SU-DHL-6 (cell line): ENCODE data around the gene RNF130.

Source experiments
- H2AFZ ChIP-seq: fragments of 200-600 bp; sonication (generic); 2 replicates; pipeline ENCODE4 v1.6.1; 2014; ENCODE audit warnings: low read depth, mild to moderate bottlenecking, moderate library complexity, mixed read lengths, antibody characterized with exemption, low read length; ENCODE audit not compliant: severe bottlenecking
- H3F3A ChIP-seq: fragments of 200-600 bp; shearing (Covaris generic); 2 replicates; pipeline ENCODE4 v1.6.0; 2016; ENCODE audit warnings: antibody characterized with exemption, mild to moderate bottlenecking; ENCODE audit not compliant: insufficient read depth
- H3K27ac ChIP-seq: fragments of 200-600 bp; sonication (generic); 2 replicates; pipeline ENCODE4 v1.5.1; 2016; ENCODE audit warnings: low read depth, mild to moderate bottlenecking, low read length, moderate library complexity, mixed read lengths
- H3K27me3 ChIP-seq: fragments of 200-600 bp; sonication (generic), shearing (Covaris generic); 2 replicates; pipeline ENCODE4 v1.6.0; 2014; ENCODE audit warnings: mild to moderate bottlenecking, low read length
- H3K36me3 ChIP-seq: fragments of 200-600 bp; sonication (generic); 2 replicates; pipeline ENCODE4 v1.6.1; 2014; ENCODE audit warnings: mild to moderate bottlenecking, low read length, mixed read lengths
- H3K4me2 ChIP-seq: fragments of 300-600, 200-600 bp; shearing (Covaris generic), sonication (generic); 2 replicates; pipeline ENCODE4 v1.6.0; 2014; ENCODE audit warnings: low read length, low read depth, mild to moderate bottlenecking; ENCODE audit not compliant: poor library complexity, severe bottlenecking
- H3K4me3 ChIP-seq: fragments of 200-600 bp; sonication (generic); 2 replicates; pipeline ENCODE4 v1.5.1; 2014; ENCODE audit warnings: antibody characterized with exemption, low read length, mild to moderate bottlenecking, mixed read lengths; ENCODE audit not compliant: insufficient read depth, poor library complexity, severe bottlenecking
- H3K79me2 ChIP-seq: fragments of 200-600 bp; sonication (generic); 2 replicates; pipeline ENCODE4 v1.6.1; 2014; ENCODE audit warnings: mild to moderate bottlenecking, low read length, moderate library complexity; ENCODE audit not compliant: insufficient read depth
- H3K9ac ChIP-seq: fragments of 200-600 bp; sonication (generic); 2 replicates; pipeline ENCODE4 v1.7.0; 2014; ENCODE audit warnings: mild to moderate bottlenecking, low read length
- H3K9me2 ChIP-seq: fragments of 200-600 bp; sonication (generic); replicated peaks from 2 replicates; pipeline ENCODE4 v1.6.1; 2014; ENCODE audit warnings: low read length; ENCODE audit not compliant: insufficient read depth
- H3K9me3 ChIP-seq: fragments of 200-600 bp; sonication (generic); 2 replicates; pipeline ENCODE4 v1.6.1; 2014; ENCODE audit warnings: low read length, mixed read lengths; ENCODE audit not compliant: insufficient read depth
- H4K20me1 ChIP-seq: fragments of 200-600 bp; sonication (generic); 2 replicates; pipeline ENCODE4 v1.6.1; 2014; ENCODE audit warnings: low read depth, mild to moderate bottlenecking, antibody characterized with exemption, low read length, moderate library complexity, mixed read lengths
- CTCF ChIP-seq: fragments of 200-600 bp; sonication (generic); IDR thresholded peaks from one replicate; pipeline ENCODE4 v1.5.1; 2017; ENCODE audit warnings: antibody characterized with exemption, mild to moderate bottlenecking, low read length, moderate library complexity; ENCODE audit not compliant: insufficient read depth, poor library complexity, severe bottlenecking
- EZH2phosphoT487 ChIP-seq: fragments of 200-600 bp; sonication (generic), shearing (Covaris generic); conservative IDR thresholded peaks from 2 replicates; pipeline ENCODE4 v1.6.1; 2018; ENCODE audit warnings: mild to moderate bottlenecking, antibody characterized with exemption, low read length, moderate library complexity, mixed read lengths

The RNF130 gene

GRCh38 chr5:180119031-180119902 is 47.7 kb upstream of the RNF130 start:
- no peak for TF ChIP-seq EZH2phosphoT487
- no peak for TF ChIP-seq CTCF
- 0 out of 2 replicates have a peak, but pooled peaks cover 5% of the 10 kb centered on the region for H4K20me1 ChIP-seq
- H3F3A ChIP-seq: no peaks in the 10 kb centered on the region
- no peak overlapping the region for H3K4me2 ChIP-seq
- no peak overlapping the region for H3K4me3 ChIP-seq
- no peaks in the 10 kb centered on the region for H3K27me3 ChIP-seq
- no peaks in the 10 kb centered on the region for H3K79me2 ChIP-seq
- H3K9ac ChIP-seq: no peak overlapping the region
- H3K27ac ChIP-seq: no peak overlapping the region
- H3K36me3 ChIP-seq: no peaks in the 10 kb centered on the region
- H3K9me3 ChIP-seq: no peaks in the 10 kb centered on the region
- H2AFZ ChIP-seq: no peak overlapping the region
- H3K9me2 ChIP-seq: no peaks in the 10 kb centered on the region

- Histone ChIP-seq H3F3A (no peaks in the 10 kb centered on the region), H3K9me3 (no peaks in the 10 kb centered on the region), H3K4me2 (no peak overlapping the region)
Observed at GRCh38 chr5:180118391-180118791, 46.8 kb upstream of the RNF130 start.

GRCh38 chr5:180117000-180117725 is 45.6 kb upstream of the RNF130 start:
- Histone ChIP-seq H3F3A (no peaks in the 10 kb centered on the region), H3K9me2 (no peaks in the 10 kb centered on the region), H3K27me3 (no peaks in the 10 kb centered on the region), H3K4me2 (no peak overlapping the region), H3K9me3 (no peaks in the 10 kb centered on the region), H3K27ac (no peak overlapping the region), H3K79me2 (no peaks in the 10 kb centered on the region), H3K36me3 (no peaks in the 10 kb centered on the region), H2AFZ (no peak overlapping the region), H3K9ac (no peak overlapping the region), H4K20me1 (no peaks in the 10 kb centered on the region), H3K4me3 (no peak overlapping the region)
- no peak for TF ChIP-seq CTCF
- no peak for TF ChIP-seq EZH2phosphoT487

More at GRCh38 chr5:180118391-180118791, 46.8 kb upstream of the RNF130 start:
- Histone ChIP-seq H3K79me2 (no peaks in the 10 kb centered on the region), H3K9ac (no peak overlapping the region), H3K4me3 (no peak overlapping the region), H4K20me1 (0 out of 2 replicates have a peak, but pooled peaks cover 4% of the 10 kb centered on the region), H3K36me3 (no peaks in the 10 kb centered on the region), H3K27ac (no peak overlapping the region), H3K27me3 (no peaks in the 10 kb centered on the region), H2AFZ (no peak overlapping the region), H3K9me2 (no peaks in the 10 kb centered on the region)
- TF ChIP-seq EZH2phosphoT487 (no peak), CTCF (no peak)
